Left ventricle myocardium inferior (tissue), 1 donor: ENCODE results near the gene TUBB1. TPM values are rescaled to one million over a fixed set of nuclear protein-coding genes. Genes with fewer than 3 reads are reported as not detected.

Experiments
- DNase-seq: peaks from one replicate; pipeline ENCODE4 v3.0.0-alpha.2; 2020
- H3K27ac ChIP-seq: fragments of 200-600 bp; replicated peaks from 2 replicates; pipeline ENCODE4 v1.8.0; 2021
- H3K27me3 ChIP-seq: fragments of 200-600 bp; 2 replicates; pipeline ENCODE4 v1.8.0; 2021; ENCODE audit warnings: low read depth
- H3K36me3 ChIP-seq: fragments of 200-600 bp; 2 replicates; pipeline ENCODE4 v1.8.0; 2021
- H3K4me1 ChIP-seq: fragments of 200-600 bp; 2 replicates; pipeline ENCODE4 v1.8.0; 2021
- H3K4me3 ChIP-seq: fragments of 200-600 bp; 2 replicates; pipeline ENCODE4 v1.8.0; 2021; ENCODE audit warnings: mild to moderate bottlenecking, moderate library complexity
- H3K9me3 ChIP-seq: fragments of 200-600 bp; replicated peaks from 2 replicates; pipeline ENCODE4 v1.8.0; 2021
- intact Hi-C: fragments of 100-400 bp; cut with micrococcal nuclease; formaldehyde crosslinking; loops from one replicate; pipeline ENCODE4 v1.11.0; 2022
- total RNA-seq: library from RNA; stranded (reverse); fragmentation: NEBNext Ultra II Directional; extraction: Animal tissue kit (Norgen Biotek cat#: 25700); gene quantifications from one replicate; pipeline ENCODE4 v1.2.1, GENCODE V29; 2021
- TF ChIP-seq, protein P1 (sequence below): fragments of 200-600 bp; IDR thresholded peaks from 2 replicates; pipeline ENCODE4 v1.8.0; 2021; ENCODE audit warnings: antibody characterized with exemption, mild to moderate bottlenecking, borderline replicate concordance
- donor health status: DM: no; HTN: yes; CAD: no; lungs with severe emphysema.

TUBB1 gene
- total RNA-seq, 1 donor from 2014 or later = 0.30 TPM

DNA sequence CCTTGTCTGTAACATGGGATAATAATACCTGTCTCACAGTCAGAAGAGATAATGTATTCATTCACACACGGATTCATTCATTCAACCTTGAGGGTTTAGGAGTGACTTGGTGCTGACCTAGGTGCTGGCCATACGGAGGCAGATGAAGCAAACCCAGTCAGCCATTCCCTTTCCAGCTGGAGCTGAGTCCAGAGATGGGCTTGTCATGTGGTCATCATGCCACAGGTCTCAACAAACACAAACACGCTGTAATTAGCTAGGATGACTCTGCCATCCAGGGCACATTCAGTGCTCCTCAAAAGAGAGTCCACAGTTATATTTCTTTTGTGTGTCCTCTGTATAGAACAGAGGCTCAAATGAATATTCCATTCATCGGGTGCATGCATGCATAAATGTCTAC, 42.9 kb downstream of the TUBB1 start:
- H3K9me3 ChIP-seq = no peaks in the 10 kb centered on the region
- no peaks in the 10 kb centered on the region for H3K36me3 ChIP-seq
- TF ChIP-seq, protein P1, sequence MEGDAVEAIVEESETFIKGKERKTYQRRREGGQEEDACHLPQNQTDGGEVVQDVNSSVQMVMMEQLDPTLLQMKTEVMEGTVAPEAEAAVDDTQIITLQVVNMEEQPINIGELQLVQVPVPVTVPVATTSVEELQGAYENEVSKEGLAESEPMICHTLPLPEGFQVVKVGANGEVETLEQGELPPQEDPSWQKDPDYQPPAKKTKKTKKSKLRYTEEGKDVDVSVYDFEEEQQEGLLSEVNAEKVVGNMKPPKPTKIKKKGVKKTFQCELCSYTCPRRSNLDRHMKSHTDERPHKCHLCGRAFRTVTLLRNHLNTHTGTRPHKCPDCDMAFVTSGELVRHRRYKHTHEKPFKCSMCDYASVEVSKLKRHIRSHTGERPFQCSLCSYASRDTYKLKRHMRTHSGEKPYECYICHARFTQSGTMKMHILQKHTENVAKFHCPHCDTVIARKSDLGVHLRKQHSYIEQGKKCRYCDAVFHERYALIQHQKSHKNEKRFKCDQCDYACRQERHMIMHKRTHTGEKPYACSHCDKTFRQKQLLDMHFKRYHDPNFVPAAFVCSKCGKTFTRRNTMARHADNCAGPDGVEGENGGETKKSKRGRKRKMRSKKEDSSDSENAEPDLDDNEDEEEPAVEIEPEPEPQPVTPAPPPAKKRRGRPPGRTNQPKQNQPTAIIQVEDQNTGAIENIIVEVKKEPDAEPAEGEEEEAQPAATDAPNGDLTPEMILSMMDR = no peak
- H3K4me3 ChIP-seq = no peak overlapping the region
- H3K4me1 ChIP-seq = peaks cover 17% of the 10 kb centered on the region
- H3K27me3 ChIP-seq = no peaks in the 10 kb centered on the region
- intact Hi-C loops = no loop called here
- no peak for DNase-seq
- no peak overlapping the region for H3K27ac ChIP-seq

DNA sequence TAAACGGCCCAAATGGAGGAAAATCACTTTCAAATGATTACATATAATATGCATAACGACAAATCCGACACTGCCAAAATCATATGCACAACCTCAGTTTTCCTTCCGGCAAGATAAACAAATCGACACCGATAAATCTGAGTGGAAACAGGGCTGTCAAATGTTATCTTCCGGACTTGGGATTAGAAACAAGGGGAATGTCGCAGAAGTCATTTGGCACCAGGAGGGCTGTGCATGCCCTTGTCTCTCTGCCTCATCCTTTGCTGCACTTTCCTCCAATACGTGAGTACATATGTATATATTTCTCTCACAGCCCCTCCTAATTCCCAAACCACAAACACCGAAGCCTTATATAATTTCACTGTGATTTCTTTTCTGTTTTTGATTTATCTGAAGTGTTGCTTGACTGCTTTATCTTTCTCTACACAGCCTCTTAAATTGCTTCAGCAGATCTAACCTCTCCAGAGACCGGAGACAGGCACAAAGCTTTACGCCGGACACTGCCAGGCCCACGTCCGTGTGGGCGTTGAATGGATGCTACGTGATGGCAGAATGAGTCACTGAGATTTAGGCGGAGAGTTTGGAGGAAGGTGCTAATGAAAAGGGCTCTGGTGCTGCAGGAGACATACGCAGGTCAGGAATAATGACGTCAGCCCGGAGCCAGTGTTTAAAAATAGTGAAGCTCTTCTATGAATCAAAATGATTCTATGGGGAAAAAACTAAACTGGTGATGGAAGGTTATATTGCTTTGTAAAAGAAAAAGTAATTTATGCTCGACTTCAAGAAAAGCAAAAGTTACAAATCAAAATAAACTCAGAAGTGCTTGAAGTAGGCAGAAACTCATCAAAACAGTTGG, 44.4 kb downstream of the TUBB1 start:
- H3K9me3 ChIP-seq = no peaks in the 10 kb centered on the region
- peak overlapping the region; percentile 55 for H3K27ac ChIP-seq
- intact Hi-C loops = no loop called here
- peak overlapping the region; percentile 28 for H3K4me3 ChIP-seq
- DNase-seq = peak; percentile 20
- no peaks in the 10 kb centered on the region for H3K36me3 ChIP-seq
- TF ChIP-seq, protein P1 = no peak
- H3K27me3 ChIP-seq = no peaks in the 10 kb centered on the region
- peaks cover 17% of the 10 kb centered on the region for H3K4me1 ChIP-seq

DNA sequence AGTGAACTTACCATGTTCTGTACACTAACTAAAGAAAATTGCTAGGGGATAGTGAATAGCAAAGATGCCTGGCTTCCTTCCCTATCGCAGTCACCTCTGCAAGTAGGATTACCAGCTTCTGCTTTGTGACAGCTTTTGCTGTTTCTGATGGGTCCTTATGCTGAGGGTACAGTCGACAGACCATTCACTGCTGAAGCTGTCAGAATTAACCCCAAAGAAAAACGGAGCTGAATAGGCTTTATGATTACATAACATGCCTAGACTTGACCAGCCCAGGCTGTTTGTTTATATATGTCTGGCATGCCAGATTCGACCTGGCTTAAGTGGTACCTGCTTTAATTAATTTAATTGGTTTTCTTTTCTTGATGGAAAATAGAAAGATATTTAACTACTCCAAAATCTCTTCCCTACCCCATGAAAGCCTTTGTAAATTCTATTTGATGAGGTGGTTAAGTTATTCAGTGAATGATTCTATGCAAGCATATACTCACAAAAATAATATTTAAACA, 45.0 kb downstream of the TUBB1 start:
- intact Hi-C loops = no loop called here
- H3K4me3 ChIP-seq = peak overlapping the region; percentile 28
- DNase-seq = no peak

GRCh38 chr20:59068534-59068933, 49.3 kb downstream of the TUBB1 start:
- Histone ChIP-seq H3K4me3 (no peak overlapping the region), H3K4me1 (peaks cover 16% of the 10 kb centered on the region), H3K9me3 (no peaks in the 10 kb centered on the region), H3K36me3 (no peaks in the 10 kb centered on the region), H3K27me3 (no peaks in the 10 kb centered on the region), H3K27ac (no peak overlapping the region)
- intact Hi-C loops = no loop called here
- TF ChIP-seq, protein P1 = no peak
- DNase-seq = no peak

More for the DNA sequence above, 45.0 kb downstream of the TUBB1 start:
- Histone ChIP-seq H3K9me3 (no peaks in the 10 kb centered on the region), H3K27me3 (no peaks in the 10 kb centered on the region), H3K36me3 (no peaks in the 10 kb centered on the region), H3K4me1 (peaks cover 17% of the 10 kb centered on the region), H3K27ac (peak overlapping the region; percentile 55)
- TF ChIP-seq, protein P1 = no peak

DNA sequence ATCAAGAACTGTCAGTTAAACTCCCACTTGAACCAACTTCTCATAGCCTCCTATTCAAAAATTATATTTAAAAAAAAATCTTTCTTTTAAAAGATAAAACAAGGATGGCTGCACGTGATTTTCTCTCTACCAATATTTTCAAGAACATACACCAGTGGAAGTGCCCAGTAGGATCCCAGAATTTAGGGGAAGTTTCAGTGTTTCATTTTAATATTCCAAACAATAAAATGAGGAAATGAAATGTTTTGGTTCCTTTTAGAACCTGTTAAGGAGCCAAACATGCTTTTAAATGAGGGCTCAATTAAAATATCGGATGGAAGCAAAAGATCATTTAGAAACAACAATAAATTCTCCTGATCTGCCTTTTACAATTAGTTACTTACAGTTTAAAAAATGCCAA, 49.8 kb downstream of the TUBB1 start:
- intact Hi-C loops = no loop called here
- Histone ChIP-seq H3K27me3 (no peaks in the 10 kb centered on the region), H3K4me3 (no peak overlapping the region), H3K36me3 (no peaks in the 10 kb centered on the region), H3K4me1 (peaks cover 14% of the 10 kb centered on the region), H3K9me3 (no peaks in the 10 kb centered on the region), H3K27ac (no peak overlapping the region)
- TF ChIP-seq, protein P1 = no peak
- no peak for DNase-seq
